PC-3 (cell line): ENCODE results near the gene FOXP1. TPM values are rescaled to one million over a fixed set of nuclear protein-coding genes. Genes with fewer than 3 reads are reported as not detected.

Experiments used
- ATAC-seq: fragments of 200-7000 bp; cut with Tn5 transposase; 2 replicates; pipeline ENCODE4 v1.9.1; 2020; ENCODE audit warnings: mild to moderate bottlenecking, moderate library complexity
- BruUV-seq: library from RNA; stranded (reverse); fragments of 400-500 nt; replicated peaks from 2 replicates; lab custom pipeline; 2021; lab: Mats Ljungman, UMichigan
- CTCF ChIA-PET: fragments of 300-600 bp; sonication (Branson Sonifier 250); formaldehyde crosslinking; loops from one replicate; lab custom pipeline; 2022; ENCODE audit warnings: antibody characterized with exemption; lab: Charles Lee
- POLR2A ChIA-PET: fragments of 300-600 bp; sonication (Branson Sonifier 250); formaldehyde crosslinking; loops from one replicate; lab custom pipeline; 2022; ENCODE audit warnings: antibody characterized with exemption; ENCODE audit not compliant: unreplicated experiment; lab: Charles Lee
- DNase-seq: peaks from one replicate; pipeline ENCODE4 v3.0.0-alpha.2; 2015
- H2AFZ ChIP-seq: fragments of 300-600 bp; sonication (generic); 2 replicates; pipeline ENCODE4 v1.6.0; 2016; ENCODE audit warnings: antibody characterized with exemption, low read length
- H3F3A ChIP-seq: fragments of 300-600 bp; sonication (generic); one replicate; pipeline ENCODE4 v1.6.0; 2017; ENCODE audit warnings: antibody characterized with exemption, low read length, control low read depth, mild to moderate bottlenecking; ENCODE audit not compliant: unreplicated experiment
- H3K27ac ChIP-seq: fragments of 300-600 bp; sonication (generic); 2 replicates; pipeline ENCODE4 v1.5.1; 2016; ENCODE audit warnings: mild to moderate bottlenecking, low read length
- H3K27me3 ChIP-seq: fragments of 300-600 bp; sonication (generic); 2 replicates; pipeline ENCODE4 v1.6.1; 2016; ENCODE audit warnings: low read length, mixed read lengths
- H3K36me3 ChIP-seq: fragments of 300-600 bp; sonication (generic); 2 replicates; pipeline ENCODE4 v1.6.1; 2016; ENCODE audit warnings: low read depth, mixed run types, low read length, mixed read lengths
- H3K4me1 ChIP-seq: fragments of 300-600 bp; sonication (generic); 2 replicates; pipeline ENCODE4 v1.5.1; 2016; ENCODE audit warnings: low read length; ENCODE audit not compliant: insufficient read depth
- H3K4me2 ChIP-seq: fragments of 300-600 bp; sonication (generic); 2 replicates; pipeline ENCODE4 v1.6.0; 2016; ENCODE audit warnings: low read length
- H3K4me3 ChIP-seq: fragments of 300-600 bp; sonication (generic); 2 replicates; pipeline ENCODE4 v1.5.1; 2016; ENCODE audit warnings: mild to moderate bottlenecking, low read length, mixed read lengths
- H3K79me2 ChIP-seq: fragments of 300-600 bp; sonication (generic); 2 replicates; pipeline ENCODE4 v1.6.1; 2017; ENCODE audit warnings: low read length, mixed read lengths
- H3K9ac ChIP-seq: fragments of 300-600 bp; sonication (generic); 2 replicates; pipeline ENCODE4 v1.6.0; 2016; ENCODE audit warnings: mild to moderate bottlenecking, low read length
- H3K9me2 ChIP-seq: fragments of 300-600 bp; sonication (generic); replicated peaks from 2 replicates; pipeline ENCODE4 v1.6.1; 2016; ENCODE audit warnings: mixed run types, low read length, mixed read lengths
- H3K9me3 ChIP-seq: fragments of 300-600 bp; sonication (generic); 2 replicates; pipeline ENCODE4 v1.6.1; 2016; ENCODE audit warnings: low read length, mixed read lengths
- H4K20me1 ChIP-seq: fragments of 300-600 bp; sonication (generic); 2 replicates; pipeline ENCODE4 v1.6.1; 2016; ENCODE audit warnings: low read length, mixed read lengths
- CTCF ChIP-seq: fragments of 300-600 bp; sonication (generic); conservative IDR thresholded peaks from 2 replicates; pipeline ENCODE4 v1.5.1; 2017; ENCODE audit warnings: antibody characterized with exemption, low read depth, mild to moderate bottlenecking, low read length
- EZH2 ChIP-seq: fragments of 300-600 bp; sonication (generic); IDR thresholded peaks from one replicate; pipeline ENCODE4 v1.6.1; 2017; ENCODE audit warnings: antibody characterized with exemption, mild to moderate bottlenecking, low read length; ENCODE audit not compliant: unreplicated experiment
- EZH2phosphoT487 ChIP-seq: fragments of 300-600 bp; sonication (generic); IDR thresholded peaks from 2 replicates; pipeline ENCODE4 v1.6.1; 2018; ENCODE audit warnings: mild to moderate bottlenecking, antibody characterized with exemption, low read length, borderline replicate concordance
- intact Hi-C: fragments of 100-400 bp; cut with micrococcal nuclease; formaldehyde crosslinking; loops from 2 replicates; pipeline ENCODE4 v1.9.0; 2023
- total RNA-seq: library from RNA; depleted of rRNA; stranded (reverse); fragments of >200 nt; gene quantifications from 2 replicates; pipeline ENCODE4 v1.2.3, GENCODE V29; 2014

Gene FOXP1
- total RNA-seq, 1 experiment from 2014 or later: 35.3 TPM

GRCh38 chr3:71134521-71134920, 449.0 kb downstream of the FOXP1 start:
- peaks cover 26% of the 10 kb centered on the region for H3K4me1 ChIP-seq
- H3K27ac ChIP-seq: no peak overlapping the region
- ATAC-seq (no peak), DNase-seq (no peak)
- H3F3A ChIP-seq: no peaks in the 10 kb centered on the region
- CTCF ChIA-PET: no interaction called here
- H3K36me3 ChIP-seq: no peaks in the 10 kb centered on the region
- POLR2A ChIA-PET: interaction anchor here (0.6 kb wide), 1 partner anchor 131 kb away, joined by 4 read pairs; no protein-coding TSS in a partner anchor
- intact Hi-C loops: loop anchor here (5.0 kb wide), 2 partner anchors 73 to 448 kb away; partner anchors contain the start of gene FOXP1
- no peaks in the 10 kb centered on the region for H3K9me3 ChIP-seq
- no peak overlapping the region for H3K9ac ChIP-seq
- no peaks in the 10 kb centered on the region for H4K20me1 ChIP-seq
- H2AFZ ChIP-seq: no peak overlapping the region
- H3K27me3 ChIP-seq: no peaks in the 10 kb centered on the region
- BruUV-seq: no TSS peak
- TF ChIP-seq EZH2: no peak
- TF ChIP-seq CTCF: no peak
- no peak for TF ChIP-seq EZH2phosphoT487
- H3K79me2 ChIP-seq: no peaks in the 10 kb centered on the region
- H3K4me2 ChIP-seq: no peak overlapping the region
- no peaks in the 10 kb centered on the region for H3K9me2 ChIP-seq
- H3K4me3 ChIP-seq: no peak overlapping the region

GRCh38 chr3:71133865-71134264, 449.7 kb downstream of the FOXP1 start:
- intact Hi-C loops: loop anchor here (5.0 kb wide), 2 partner anchors 73 to 448 kb away; partner anchors contain the start of gene FOXP1

More at GRCh38 chr3:71133865-71134264, 449.7 kb downstream of the FOXP1 start:
- H3K4me2 ChIP-seq: no peak overlapping the region
- no peaks in the 10 kb centered on the region for H3K79me2 ChIP-seq
- H3K4me3 ChIP-seq: no peak overlapping the region
- POLR2A ChIA-PET: interaction anchor here (0.6 kb wide), 1 partner anchor 132 kb away, joined by 4 read pairs; no protein-coding TSS in a partner anchor
- peaks cover 32% of the 10 kb centered on the region for H3K4me1 ChIP-seq
- CTCF ChIA-PET: no interaction called here
- H3K9me3 ChIP-seq: no peaks in the 10 kb centered on the region
- no peak overlapping the region for H3K27ac ChIP-seq
- TF ChIP-seq CTCF: no peak
- no peak for TF ChIP-seq EZH2phosphoT487
- no peak for TF ChIP-seq EZH2
- ATAC-seq (no peak), DNase-seq (no peak)
- no peaks in the 10 kb centered on the region for H3K9me2 ChIP-seq
- no peaks in the 10 kb centered on the region for H3F3A ChIP-seq
- H3K9ac ChIP-seq: no peak overlapping the region
- H2AFZ ChIP-seq: no peak overlapping the region
- H3K36me3 ChIP-seq: no peaks in the 10 kb centered on the region
- no peaks in the 10 kb centered on the region for H4K20me1 ChIP-seq
- no peaks in the 10 kb centered on the region for H3K27me3 ChIP-seq
- no TSS peak for BruUV-seq
